H9 (cell line): ENCODE results near the gene SBK3. TPM values are rescaled to one million over a fixed set of nuclear protein-coding genes. Genes with fewer than 3 reads are reported as not detected.

Source experiments
- DNase-seq: peaks from one replicate; pipeline ENCODE4 v3.0.0-alpha.2; 2017
- H2AFZ ChIP-seq: one replicate; pipeline ENCODE4 v1.6.1; 2013; ENCODE audit warnings: mild to moderate bottlenecking, low read length, control low read depth, moderate library complexity
- H2AK5ac ChIP-seq: 2 replicates; pipeline ENCODE4 v1.6.1; 2013; ENCODE audit warnings: low read length, control low read depth, mixed read lengths; ENCODE audit not compliant: insufficient read length
- H2BK120ac ChIP-seq: one replicate; pipeline ENCODE4 v1.6.1; 2013; ENCODE audit warnings: low read depth, mild to moderate bottlenecking, low read length, control low read depth, inconsistent platforms; ENCODE audit not compliant: poor library complexity, severe bottlenecking
- H2BK12ac ChIP-seq: 2 replicates; pipeline ENCODE4 v1.6.1; 2013; ENCODE audit warnings: low read length, control low read depth, mixed read lengths, low read depth; ENCODE audit not compliant: insufficient read length
- H2BK15ac ChIP-seq: 2 replicates; pipeline ENCODE4 v1.6.1; 2013; ENCODE audit warnings: low read depth, low read length, control low read depth
- H2BK20ac ChIP-seq: one replicate; pipeline ENCODE4 v1.6.1; 2013; ENCODE audit warnings: low read depth, mild to moderate bottlenecking, low read length, control low read depth, inconsistent platforms; ENCODE audit not compliant: poor library complexity, severe bottlenecking
- H2BK5ac ChIP-seq: 2 replicates; pipeline ENCODE4 v1.6.1; 2013; ENCODE audit warnings: low read length, control low read depth, mixed read lengths; ENCODE audit not compliant: insufficient read length
- H3K14ac ChIP-seq: 2 replicates; pipeline ENCODE4 v1.6.1; 2013; ENCODE audit warnings: low read length, control low read depth; ENCODE audit not compliant: insufficient read depth
- H3K18ac ChIP-seq: 2 replicates; pipeline ENCODE4 v1.6.1; 2013; ENCODE audit warnings: low read depth, mild to moderate bottlenecking, mixed read lengths, low read length, control low read depth; ENCODE audit not compliant: insufficient read length
- H3K23ac ChIP-seq: 2 replicates; pipeline ENCODE4 v1.6.1; 2013; ENCODE audit warnings: low read length, control low read depth, mixed read lengths, low read depth; ENCODE audit not compliant: insufficient read length
- H3K23me2 ChIP-seq: 2 replicates; pipeline ENCODE4 v1.6.1; 2013; ENCODE audit warnings: low read depth, mild to moderate bottlenecking, mixed read lengths, low read length, control low read depth; ENCODE audit not compliant: insufficient read length, poor library complexity, severe bottlenecking
- H3K27ac ChIP-seq: 2 replicates; pipeline ENCODE4 v1.5.1; 2013; ENCODE audit warnings: low read length, control low read depth, mixed read lengths, low read depth; ENCODE audit not compliant: insufficient read length
- H3K27me3 ChIP-seq: 2 replicates; pipeline ENCODE4 v1.6.1; 2013; ENCODE audit warnings: low read length, control low read depth, inconsistent platforms; ENCODE audit not compliant: insufficient read depth
- H3K4ac ChIP-seq: 2 replicates; pipeline ENCODE4 v1.6.1; 2013; ENCODE audit warnings: low read depth, mild to moderate bottlenecking, control low read depth, inconsistent platforms, low read length, moderate library complexity
- H3K4me1 ChIP-seq: 2 replicates; pipeline ENCODE4 v1.6.1; 2013; ENCODE audit warnings: low read length, control low read depth, inconsistent platforms; ENCODE audit not compliant: insufficient read depth
- H3K4me2 ChIP-seq: 2 replicates; pipeline ENCODE4 v1.6.1; 2013; ENCODE audit warnings: low read length, control low read depth, mixed read lengths; ENCODE audit not compliant: insufficient read length, insufficient read depth
- H3K56ac ChIP-seq: 2 replicates; pipeline ENCODE4 v1.6.1; 2013; ENCODE audit warnings: low read depth, mild to moderate bottlenecking, mixed read lengths, low read length, control low read depth; ENCODE audit not compliant: insufficient read length
- H3K79me1 ChIP-seq: 2 replicates; pipeline ENCODE4 v1.6.1; 2013; ENCODE audit warnings: low read depth, mild to moderate bottlenecking, moderate library complexity, low read length, control low read depth, inconsistent platforms; ENCODE audit not compliant: insufficient read depth, poor library complexity, severe bottlenecking
- H3K79me2 ChIP-seq: 2 replicates; pipeline ENCODE4 v1.6.1; 2013; ENCODE audit warnings: low read length, control low read depth, inconsistent platforms; ENCODE audit not compliant: insufficient read depth
- H3K9ac ChIP-seq: 2 replicates; pipeline ENCODE4 v1.6.1; 2013; ENCODE audit warnings: low read length, control low read depth, mixed read lengths; ENCODE audit not compliant: insufficient read length; ENCODE audit errors: extremely low read depth
- H3K9me3 ChIP-seq: one replicate; pipeline ENCODE4 v1.6.1; 2013; ENCODE audit warnings: low read depth, low read length, inconsistent platforms; ENCODE audit not compliant: control insufficient read depth
- H3T11ph ChIP-seq: one replicate; pipeline ENCODE4 v1.6.1; 2013; ENCODE audit warnings: mild to moderate bottlenecking, low read length, control low read depth, inconsistent platforms
- H4K20me1 ChIP-seq: one replicate; pipeline ENCODE4 v1.6.1; 2013; ENCODE audit not compliant: control insufficient read depth, insufficient read length, insufficient read depth
- H4K5ac ChIP-seq: 2 replicates; pipeline ENCODE4 v1.6.1; 2013; ENCODE audit warnings: low read depth, mild to moderate bottlenecking, mixed read lengths, low read length, control low read depth; ENCODE audit not compliant: insufficient read length
- H4K8ac ChIP-seq: replicated peaks from 2 replicates; pipeline ENCODE4 v1.6.1; 2013; ENCODE audit warnings: low read length, control low read depth, mixed read lengths, low read depth; ENCODE audit not compliant: insufficient read length
- H4K91ac ChIP-seq: 2 replicates; pipeline ENCODE4 v1.6.1; 2013; ENCODE audit warnings: low read depth, mild to moderate bottlenecking, moderate library complexity, mixed read lengths, low read length, control low read depth; ENCODE audit not compliant: insufficient read length
- H3K27ac Mint-ChIP-seq, 3 experiments: 2 replicates in 2 of 3; 3 replicates in 1 of 3; pipeline ENCODE4 v1.8.0; 2020 to 2021; ENCODE audit warnings: mixed read lengths in 3 of 3, mild to moderate bottlenecking in 1 of 3, moderate library complexity in 1 of 3
- H3K27me3 Mint-ChIP-seq: 2 replicates; pipeline ENCODE4 v1.8.0; 2021; ENCODE audit warnings: low read depth, mild to moderate bottlenecking, moderate library complexity, mixed read lengths
- H3K36me3 Mint-ChIP-seq, 3 experiments: 2 replicates in 2 of 3; 3 replicates in 1 of 3; pipeline ENCODE4 v1.8.0; 2020 to 2021; ENCODE audit warnings: low read depth in 3 of 3, mixed read lengths in 3 of 3; ENCODE audit not compliant: insufficient read depth in 1 of 3
- H3K4me1 Mint-ChIP-seq, 2 experiments: 2 replicates each; pipeline ENCODE4 v1.8.0; 2020; ENCODE audit warnings: mixed read lengths in 2 of 2
- H3K4me3 Mint-ChIP-seq, 2 experiments: 2 replicates in 1 of 2; 3 replicates in 1 of 2; pipeline ENCODE4 v1.8.0; 2020 to 2021; ENCODE audit warnings: mild to moderate bottlenecking in 2 of 2, mixed read lengths in 2 of 2, moderate library complexity in 1 of 2
- H3K9me3 Mint-ChIP-seq, 2 experiments: 2 replicates in 1 of 2; 3 replicates in 1 of 2; pipeline ENCODE4 v1.8.0; 2020; ENCODE audit warnings: mild to moderate bottlenecking in 2 of 2, mixed read lengths in 2 of 2, moderate library complexity in 1 of 2
- CTCF ChIP-seq: fragments of 200-600 bp; sonication (generic); conservative IDR thresholded peaks from 3 replicates; pipeline ENCODE4 v1.8.0; 2021; ENCODE audit warnings: antibody characterized with exemption, mild to moderate bottlenecking
- WGBS: extraction: QIAGEN DNeasy Blood & Tissue Kit; methylation state at CpG from one replicate; pipeline ENCODE4 v1.1.7; 2013; ENCODE audit warnings: missing lambda C conversion rate, low lambda C conversion rate, mixed read lengths; ENCODE audit not compliant: insufficient read length; ENCODE audit errors: extremely low coverage; 5-methylcytosine and 5-hydroxymethylcytosine counted together
- total RNA-seq: library from RNA; stranded (reverse); gene quantifications from 2 replicates; pipeline ENCODE4 v1.2.1, GENCODE V29; 2021

SBK3 gene
- total RNA-seq, 1 experiment from 2014 or later, result 0.70 TPM

GRCh38 chr19:55590109-55590508, 44.8 kb upstream of the SBK3 start:
- Histone ChIP-seq H2BK20ac (no peak overlapping the region), H3K27me3 (no peaks in the 10 kb centered on the region), H4K91ac (no peak overlapping the region), H3K27ac (no peak overlapping the region), H3K56ac (no peak overlapping the region), H2BK120ac (no peak overlapping the region), H3K23me2 (peaks cover 7% of the 10 kb centered on the region), H3T11ph (no peak overlapping the region), H3K4ac (no peak overlapping the region), H3K14ac (no peak overlapping the region), H3K4me2 (no peak overlapping the region), H2BK12ac (no peak overlapping the region), H4K5ac (no peak overlapping the region), H2AFZ (no peak overlapping the region), H3K79me2 (no peaks in the 10 kb centered on the region), H3K9ac (no peak overlapping the region), H3K18ac (no peak overlapping the region), H4K8ac (no peak overlapping the region), H3K4me1 (no peaks in the 10 kb centered on the region; the same call in 1 of the 2 replicates), H4K20me1 (peaks cover 2% of the 10 kb centered on the region), H2BK15ac (no peak overlapping the region), H3K23ac (no peak overlapping the region), H3K9me3 (no peaks in the 10 kb centered on the region), H3K79me1 (no peaks in the 10 kb centered on the region), H2AK5ac (no peak overlapping the region), H2BK5ac (no peak overlapping the region)
- TF ChIP-seq CTCF, result no peak
- WGBS, result no CpG with 5 or more reads among the region's 7 CpGs
- Mint-ChIP-seq H3K9me3 (no peaks in the 10 kb centered on the region; a peak in 1 of 5 replicates), H3K27ac (peak overlapping the region in 2 of 3 experiments; percentile 50 to 53; a peak in 3 of 7 replicates), H3K4me3 (peak overlapping the region in 1 of 2 experiments; percentile 66; a peak in 3 of 5 replicates), H3K27me3 (peaks cover 2% of the 10 kb centered on the region; the same call in 1 of the 2 replicates), H3K36me3 (peaks cover 6 to 13% (median 8%) of the 10 kb centered on the region in 3 experiments; a peak in 6 of 7 replicates), H3K4me1 (peaks cover 26 to 44% of the 10 kb centered on the region in 2 experiments)
- DNase-seq, result no peak
